HUDEP-2 (cell line): ENCODE results near the gene MAP1B.
A peak's percentile ranks its signal among the peaks of the same experiment; 100 is the strongest.

Experiments
- DNase-seq, 76 experiments: peaks; one replicate each; lab custom pipeline; 2025; ENCODE audit not compliant: unreplicated experiment in 76 of 76; lab: John Stamatoyannopoulos, UW

MAP1B gene

GRCh38 chr5:72129725-72130124 lies 22.4 kb downstream of the MAP1B start:
- DNase-seq = no peak

- no peak for DNase-seq
Measured at GRCh38 chr5:72130351-72130761, 23.1 kb downstream of the MAP1B start.

GRCh38 chr5:72133212-72133990 lies 26.1 kb downstream of the MAP1B start:
- no peak for DNase-seq

GRCh38 chr5:72134226-72134899 lies 27.1 kb downstream of the MAP1B start:
- no peak for DNase-seq

GRCh38 chr5:72137826-72138409 lies 30.6 kb downstream of the MAP1B start:
- DNase-seq = peak in 3 of 76 experiments; percentile 7 to 18 (median 17)

- peak in 12 of 76 experiments; percentile 4 to 34 (median 14) for DNase-seq
Measured at GRCh38 chr5:72138943-72139521, 31.8 kb downstream of the MAP1B start.

GRCh38 chr5:72140711-72141110 lies 33.4 kb downstream of the MAP1B start:
- DNase-seq = no peak

GRCh38 chr5:72141440-72142355 lies 34.4 kb downstream of the MAP1B start:
- no peak for DNase-seq

GRCh38 chr5:72144762-72145161 lies 37.5 kb downstream of the MAP1B start:
- DNase-seq = no peak

GRCh38 chr5:72145348-72145747 lies 38.1 kb downstream of the MAP1B start:
- DNase-seq = no peak

- no peak for DNase-seq
Measured at GRCh38 chr5:72146056-72146455, 38.8 kb downstream of the MAP1B start.

GRCh38 chr5:72147569-72147968 lies 40.3 kb downstream of the MAP1B start:
- DNase-seq = no peak

- no peak for DNase-seq
Measured at GRCh38 chr5:72149742-72150141, 42.5 kb downstream of the MAP1B start.

GRCh38 chr5:72151169-72151568 lies 43.9 kb downstream of the MAP1B start:
- no peak for DNase-seq

GRCh38 chr5:72151646-72152045 lies 44.4 kb downstream of the MAP1B start:
- DNase-seq = peak in 2 of 76 experiments; percentile 10 to 22

GRCh38 chr5:72152545-72152944 lies 45.3 kb downstream of the MAP1B start:
- no peak for DNase-seq

GRCh38 chr5:72153551-72153950 lies 46.3 kb downstream of the MAP1B start:
- no peak for DNase-seq

- DNase-seq = no peak
Measured at GRCh38 chr5:72154076-72154756, 46.9 kb downstream of the MAP1B start.

GRCh38 chr5:72156946-72157624 lies 49.8 kb downstream of the MAP1B start:
- DNase-seq = no peak
